Fibroblast of lung (primary cell): ENCODE results near the gene HM13. TPM values are rescaled to one million over a fixed set of nuclear protein-coding genes. Genes with fewer than 3 reads are reported as not detected.
A peak's percentile ranks its signal among the peaks of the same experiment; 100 is the strongest.

Experiments used
- DNase-seq, 2 donors: peaks; one replicate each; pipeline versions ENCODE4 v3.0.0 to v3.0.0-alpha.2; 2010; ENCODE audit warnings: low read depth in 2 of 2
- H2AFZ ChIP-seq: 2 replicates; pipeline ENCODE4 v1.5.1; 2012; ENCODE audit warnings: low read length, control low read depth, inconsistent platforms
- H3K27ac ChIP-seq: 2 replicates; pipeline ENCODE4 v1.5.1; 2011; ENCODE audit warnings: low read length, control low read depth; ENCODE audit not compliant: insufficient read depth
- H3K27me3 ChIP-seq: 2 replicates; pipeline ENCODE4 v1.5.1; 2011; ENCODE audit warnings: mild to moderate bottlenecking, low read length; ENCODE audit not compliant: control insufficient read depth, insufficient read depth
- H3K36me3 ChIP-seq: 2 replicates; pipeline ENCODE4 v1.5.1; 2011; ENCODE audit warnings: low read length; ENCODE audit not compliant: control insufficient read depth, insufficient read depth
- H3K4me1 ChIP-seq: 2 replicates; pipeline ENCODE4 v1.5.1; 2011; ENCODE audit warnings: low read length; ENCODE audit not compliant: control insufficient read depth, insufficient read depth; ENCODE audit errors: extremely low read depth
- H3K4me2 ChIP-seq: 2 replicates; pipeline ENCODE4 v1.5.1; 2011; ENCODE audit warnings: low read length, control low read depth; ENCODE audit not compliant: insufficient read depth; ENCODE audit errors: extremely low read depth
- H3K4me3 ChIP-seq, 4 experiments: fragments of 200-600 bp in 1 of 4; sonication (generic) in 1 of 4; replicated peaks in 1 of 4; 2 replicates each; pipeline ENCODE4 v1.5.1; 2011 to 2016; ENCODE audit warnings: low read length in 4 of 4, low read depth in 3 of 4, mild to moderate bottlenecking in 3 of 4, control low read depth in 2 of 4, inconsistent platforms in 1 of 4, mixed read lengths in 1 of 4; ENCODE audit not compliant: insufficient read depth in 1 of 4; ENCODE audit errors: control extremely low read depth in 1 of 4
- H3K79me2 ChIP-seq: 2 replicates; pipeline ENCODE4 v1.5.1; 2012; ENCODE audit warnings: mild to moderate bottlenecking, low read length, inconsistent platforms; ENCODE audit not compliant: control insufficient read depth, insufficient read depth
- H3K9ac ChIP-seq: 2 replicates; pipeline ENCODE4 v1.5.1; 2011; ENCODE audit warnings: mild to moderate bottlenecking, low read length, control low read depth; ENCODE audit not compliant: insufficient read depth
- H3K9me3 ChIP-seq: 2 replicates; pipeline ENCODE4 v1.5.1; 2012; ENCODE audit warnings: low read depth, low read length; ENCODE audit not compliant: control insufficient read depth, insufficient read depth
- H4K20me1 ChIP-seq: 2 replicates; pipeline ENCODE4 v1.5.1; 2011; ENCODE audit warnings: low read length; ENCODE audit not compliant: control insufficient read depth, insufficient read depth; ENCODE audit errors: extremely low read depth
- EZH2 ChIP-seq: IDR thresholded peaks from 2 replicates; pipeline ENCODE4 v1.5.1; 2012; ENCODE audit warnings: low read length, control low read depth, mild to moderate bottlenecking; ENCODE audit errors: missing control alignments
- polyA plus RNA-seq, 2 donors: library from polyadenylated mRNA; depleted of rRNA in 1 of 2; stranded (reverse) in 1 of 2; unstranded in 1 of 2; fragments of >200 nt; gene quantifications; 2 replicates each; pipeline ENCODE4 v1.2.1, GENCODE V29; 2011 to 2012; ENCODE audit warnings: missing spikeins in 1 of 2
- total RNA-seq: library from RNA; depleted of rRNA; stranded (reverse); fragments of >200 nt; gene quantifications from 2 replicates; pipeline ENCODE4 v1.2.1, GENCODE V29; 2014
- TF ChIP-seq, protein P1 (sequence below), 2 donors: IDR thresholded peaks in 1 of 2; conservative IDR thresholded peaks in 1 of 2; 1 replicate in 1 of 2; 2 replicates in 1 of 2; pipeline ENCODE4 v1.5.1; 2011 to 2012; ENCODE audit warnings: low read length in 2 of 2, control low read depth in 1 of 2, inconsistent platforms in 1 of 2, low read depth in 1 of 2, mild to moderate bottlenecking in 1 of 2

Gene HM13
- total and polyA plus RNA-seq, 2 donors (not counting 1 experiment from before 2014, with no cell fraction given), result 52.5 to 157 TPM

- H3K4me2 ChIP-seq, result no peak overlapping the region
- H3K4me3 ChIP-seq, result no peak overlapping the region
- H3K27ac ChIP-seq, result no peak overlapping the region
- no peak overlapping the region for H2AFZ ChIP-seq
- no peaks in the 10 kb centered on the region for H3K9me3 ChIP-seq
- no peaks in the 10 kb centered on the region for H3K27me3 ChIP-seq
- no peak overlapping the region for H3K9ac ChIP-seq
- no peak for DNase-seq
- no peaks in the 10 kb centered on the region for H4K20me1 ChIP-seq
- peaks cover 2% of the 10 kb centered on the region for H3K36me3 ChIP-seq
- no peaks in the 10 kb centered on the region for H3K4me1 ChIP-seq
- H3K79me2 ChIP-seq, result peaks cover 70% of the 10 kb centered on the region
- TF ChIP-seq, protein P1, sequence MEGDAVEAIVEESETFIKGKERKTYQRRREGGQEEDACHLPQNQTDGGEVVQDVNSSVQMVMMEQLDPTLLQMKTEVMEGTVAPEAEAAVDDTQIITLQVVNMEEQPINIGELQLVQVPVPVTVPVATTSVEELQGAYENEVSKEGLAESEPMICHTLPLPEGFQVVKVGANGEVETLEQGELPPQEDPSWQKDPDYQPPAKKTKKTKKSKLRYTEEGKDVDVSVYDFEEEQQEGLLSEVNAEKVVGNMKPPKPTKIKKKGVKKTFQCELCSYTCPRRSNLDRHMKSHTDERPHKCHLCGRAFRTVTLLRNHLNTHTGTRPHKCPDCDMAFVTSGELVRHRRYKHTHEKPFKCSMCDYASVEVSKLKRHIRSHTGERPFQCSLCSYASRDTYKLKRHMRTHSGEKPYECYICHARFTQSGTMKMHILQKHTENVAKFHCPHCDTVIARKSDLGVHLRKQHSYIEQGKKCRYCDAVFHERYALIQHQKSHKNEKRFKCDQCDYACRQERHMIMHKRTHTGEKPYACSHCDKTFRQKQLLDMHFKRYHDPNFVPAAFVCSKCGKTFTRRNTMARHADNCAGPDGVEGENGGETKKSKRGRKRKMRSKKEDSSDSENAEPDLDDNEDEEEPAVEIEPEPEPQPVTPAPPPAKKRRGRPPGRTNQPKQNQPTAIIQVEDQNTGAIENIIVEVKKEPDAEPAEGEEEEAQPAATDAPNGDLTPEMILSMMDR (conservative IDR thresholded peaks at IDR 0.05 in 1 of 2, IDR thresholded peaks at IDR 0.05 in 1 of 2; ENCODE audit: low read depth in 1 of 2, low read length in 2 of 2), result no peak
- no peak for TF ChIP-seq EZH2
Observed at GRCh38 chr20:31522731-31523130, 8.5 kb downstream of the HM13 start.

GRCh38 chr20:31523361-31524283 is 9.4 kb downstream of the HM13 start:
- Histone ChIP-seq H3K79me2 (peaks cover 63% of the 10 kb centered on the region), H3K27ac (no peak overlapping the region), H3K4me2 (no peak overlapping the region), H3K4me3 (no peak overlapping the region), H3K36me3 (peaks cover 5% of the 10 kb centered on the region), H3K9ac (no peak overlapping the region), H4K20me1 (no peaks in the 10 kb centered on the region), H3K9me3 (no peaks in the 10 kb centered on the region), H3K4me1 (no peaks in the 10 kb centered on the region), H2AFZ (no peak overlapping the region), H3K27me3 (no peaks in the 10 kb centered on the region)
- peak; percentile 59 to 74 for DNase-seq
- no peak for TF ChIP-seq EZH2
- TF ChIP-seq, protein P1 (conservative IDR thresholded peaks at IDR 0.05 in 1 of 2, IDR thresholded peaks at IDR 0.05 in 1 of 2; ENCODE audit: low read depth in 1 of 2, low read length in 2 of 2), result no peak

DNA sequence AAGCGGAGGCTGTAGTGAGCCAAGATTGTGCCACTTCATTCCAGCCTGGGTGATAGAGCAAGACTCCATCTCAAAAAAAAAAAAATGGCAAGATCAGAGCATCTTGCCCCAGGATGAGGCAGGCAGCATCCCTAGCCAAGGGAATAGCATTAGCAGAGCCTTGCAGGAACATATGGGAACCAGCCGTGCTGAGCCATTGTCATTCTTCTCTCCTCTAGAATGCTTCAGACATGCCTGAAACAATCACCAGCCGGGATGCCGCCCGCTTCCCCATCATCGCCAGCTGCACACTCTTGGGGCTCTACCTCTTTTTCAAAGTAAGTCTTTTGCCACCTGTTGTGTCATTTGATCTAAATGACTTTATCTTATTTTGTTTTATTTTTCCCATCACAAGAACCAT is 13.0 kb downstream of the HM13 start:
- peaks cover 38% of the 10 kb centered on the region for H3K79me2 ChIP-seq
- no peak overlapping the region for H3K9ac ChIP-seq
- no peaks in the 10 kb centered on the region for H3K27me3 ChIP-seq
- H3K4me3 ChIP-seq, result no peak overlapping the region
- TF ChIP-seq, protein P1 (conservative IDR thresholded peaks at IDR 0.05 in 1 of 2, IDR thresholded peaks at IDR 0.05 in 1 of 2; ENCODE audit: low read depth in 1 of 2, low read length in 2 of 2), result no peak
- TF ChIP-seq EZH2, result no peak
- H2AFZ ChIP-seq, result no peak overlapping the region
- H3K36me3 ChIP-seq, result peaks cover 8% of the 10 kb centered on the region
- no peaks in the 10 kb centered on the region for H4K20me1 ChIP-seq
- no peaks in the 10 kb centered on the region for H3K4me1 ChIP-seq
- H3K4me2 ChIP-seq, result no peak overlapping the region
- no peak overlapping the region for H3K27ac ChIP-seq
- no peaks in the 10 kb centered on the region for H3K9me3 ChIP-seq
- no peak for DNase-seq
